MM.1S (cell line): ENCODE results near the gene LRRC4B.

Experiments
- DNase-seq: peaks from one replicate; pipeline ENCODE4 v3.0.0-alpha.2; 2015
- H2AFZ ChIP-seq: fragments of 300-600 bp; sonication (generic); 2 replicates; pipeline ENCODE4 v1.6.0; 2016; ENCODE audit warnings: antibody characterized with exemption, low read length
- H3F3A ChIP-seq: fragments of 300-600 bp; sonication (generic); 2 replicates; pipeline ENCODE4 v1.6.1; 2016; ENCODE audit warnings: mild to moderate bottlenecking, antibody characterized with exemption, low read length, moderate library complexity, mixed read lengths; ENCODE audit not compliant: insufficient read depth
- H3K27ac ChIP-seq: fragments of 300-600 bp; sonication (generic); 2 replicates; pipeline ENCODE4 v1.5.1; 2016; ENCODE audit warnings: mild to moderate bottlenecking, low read length
- H3K27me3 ChIP-seq: fragments of 300-600 bp; sonication (generic); replicated peaks from 2 replicates; pipeline ENCODE4 v1.6.0; 2016; ENCODE audit warnings: low read length; ENCODE audit not compliant: insufficient read depth
- H3K36me3 ChIP-seq: fragments of 300-600 bp; sonication (generic); replicated peaks from 2 replicates; pipeline ENCODE4 v1.6.1; 2016; ENCODE audit warnings: mild to moderate bottlenecking, low read length, mixed read lengths; ENCODE audit not compliant: insufficient read depth
- H3K4me1 ChIP-seq: fragments of 300-600 bp; sonication (generic); 2 replicates; pipeline ENCODE4 v1.6.1; 2016; ENCODE audit warnings: low read length, mixed read lengths
- H3K4me2 ChIP-seq: fragments of 300-600 bp; sonication (generic); 2 replicates; pipeline ENCODE4 v1.6.0; 2016; ENCODE audit warnings: low read depth, low read length
- H3K4me3 ChIP-seq: fragments of 300-600 bp; sonication (generic); 2 replicates; pipeline ENCODE4 v1.5.1; 2016; ENCODE audit warnings: low read length, mixed read lengths
- H3K79me2 ChIP-seq: fragments of 300-600 bp; sonication (generic); 2 replicates; pipeline ENCODE4 v1.6.1; 2016; ENCODE audit warnings: mixed run types, low read length, mixed read lengths
- H3K9ac ChIP-seq: fragments of 300-600 bp; sonication (generic); 2 replicates; pipeline ENCODE4 v1.6.1; 2016; ENCODE audit warnings: low read length, mixed read lengths
- H3K9me2 ChIP-seq: fragments of 300-600 bp; sonication (generic); replicated peaks from 2 replicates; pipeline ENCODE4 v1.6.1; 2016; ENCODE audit warnings: mild to moderate bottlenecking, low read length, mixed read lengths; ENCODE audit not compliant: insufficient read depth
- H3K9me3 ChIP-seq: fragments of 300-600 bp; sonication (generic); replicated peaks from 2 replicates; pipeline ENCODE4 v1.6.1; 2016; ENCODE audit warnings: mild to moderate bottlenecking, low read length, mixed read lengths; ENCODE audit not compliant: insufficient read depth
- H4K20me1 ChIP-seq: fragments of 300-600 bp; sonication (generic); 2 replicates; pipeline ENCODE4 v1.6.1; 2016; ENCODE audit warnings: mild to moderate bottlenecking, low read length, moderate library complexity, mixed read lengths; ENCODE audit not compliant: insufficient read depth
- EZH2 ChIP-seq: fragments of 300-600 bp; sonication (generic); optimal IDR thresholded peaks from 2 replicates; pipeline ENCODE3; 2017; ENCODE audit warnings: low read depth, mild to moderate bottlenecking, antibody characterized with exemption, low read length, mixed read lengths
- EZH2phosphoT487 ChIP-seq: fragments of 300-600 bp; sonication (generic); IDR thresholded peaks from 2 replicates; pipeline ENCODE4 v1.6.1; 2018; ENCODE audit warnings: antibody characterized with exemption, low read length
- TF ChIP-seq, protein P1 (sequence below): fragments of 300-600 bp; sonication (generic); IDR thresholded peaks from 2 replicates; pipeline ENCODE4 v1.5.1; 2016; ENCODE audit warnings: antibody characterized with exemption, low read length, mixed read lengths

Gene LRRC4B

DNA sequence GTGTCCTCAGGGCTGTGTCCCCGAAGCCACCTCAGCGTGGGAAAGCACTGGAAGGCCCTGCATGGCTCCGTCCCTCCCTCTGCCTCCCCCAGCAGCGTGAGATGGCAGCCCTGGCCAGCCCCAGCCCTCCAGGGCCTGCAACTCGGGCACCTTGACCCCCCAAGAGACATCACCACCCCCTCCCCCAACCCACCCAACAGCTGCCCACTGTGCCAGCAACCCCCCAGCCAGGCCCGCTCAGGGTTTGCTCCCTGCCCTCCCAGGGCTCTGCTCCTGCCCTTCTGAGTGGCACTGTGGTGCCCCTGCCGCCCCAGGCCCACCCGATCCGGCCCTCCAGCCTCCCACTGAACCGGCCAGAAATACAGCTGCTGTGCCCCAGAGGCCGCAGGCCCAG is 53.1 kb downstream of the LRRC4B start:
- Histone ChIP-seq H3K4me3 (no peak overlapping the region), H3K9me3 (no peaks in the 10 kb centered on the region), H3K27me3 (no peaks in the 10 kb centered on the region), H3K9ac (no peak overlapping the region), H2AFZ (no peak overlapping the region), H3K79me2 (no peaks in the 10 kb centered on the region), H3F3A (no peaks in the 10 kb centered on the region), H3K4me1 (0 out of 2 replicates have a peak, but pooled peaks cover 4% of the 10 kb centered on the region), H3K9me2 (no peaks in the 10 kb centered on the region), H3K27ac (no peak overlapping the region), H3K4me2 (no peak overlapping the region), H3K36me3 (no peaks in the 10 kb centered on the region), H4K20me1 (no peaks in the 10 kb centered on the region)
- DNase-seq, result no peak
- TF ChIP-seq, protein P1, sequence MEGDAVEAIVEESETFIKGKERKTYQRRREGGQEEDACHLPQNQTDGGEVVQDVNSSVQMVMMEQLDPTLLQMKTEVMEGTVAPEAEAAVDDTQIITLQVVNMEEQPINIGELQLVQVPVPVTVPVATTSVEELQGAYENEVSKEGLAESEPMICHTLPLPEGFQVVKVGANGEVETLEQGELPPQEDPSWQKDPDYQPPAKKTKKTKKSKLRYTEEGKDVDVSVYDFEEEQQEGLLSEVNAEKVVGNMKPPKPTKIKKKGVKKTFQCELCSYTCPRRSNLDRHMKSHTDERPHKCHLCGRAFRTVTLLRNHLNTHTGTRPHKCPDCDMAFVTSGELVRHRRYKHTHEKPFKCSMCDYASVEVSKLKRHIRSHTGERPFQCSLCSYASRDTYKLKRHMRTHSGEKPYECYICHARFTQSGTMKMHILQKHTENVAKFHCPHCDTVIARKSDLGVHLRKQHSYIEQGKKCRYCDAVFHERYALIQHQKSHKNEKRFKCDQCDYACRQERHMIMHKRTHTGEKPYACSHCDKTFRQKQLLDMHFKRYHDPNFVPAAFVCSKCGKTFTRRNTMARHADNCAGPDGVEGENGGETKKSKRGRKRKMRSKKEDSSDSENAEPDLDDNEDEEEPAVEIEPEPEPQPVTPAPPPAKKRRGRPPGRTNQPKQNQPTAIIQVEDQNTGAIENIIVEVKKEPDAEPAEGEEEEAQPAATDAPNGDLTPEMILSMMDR, result no peak
- TF ChIP-seq EZH2 (no peak), EZH2phosphoT487 (no peak)

GRCh38 chr19:50514346-50515167 is 53.7 kb downstream of the LRRC4B start:
- no peak overlapping the region for H3K27ac ChIP-seq
- TF ChIP-seq, protein P1, result no peak
- TF ChIP-seq EZH2phosphoT487 (no peak), EZH2 (no peak)
- H3K9me3 ChIP-seq, result no peaks in the 10 kb centered on the region
- no peak for DNase-seq
- no peaks in the 10 kb centered on the region for H3K9me2 ChIP-seq
- no peaks in the 10 kb centered on the region for H3F3A ChIP-seq
- no peak overlapping the region for H3K9ac ChIP-seq
- no peaks in the 10 kb centered on the region for H4K20me1 ChIP-seq
- H3K4me2 ChIP-seq, result no peak overlapping the region
- H3K4me3 ChIP-seq, result no peak overlapping the region
- no peaks in the 10 kb centered on the region for H3K36me3 ChIP-seq
- H2AFZ ChIP-seq, result no peak overlapping the region
- H3K27me3 ChIP-seq, result no peaks in the 10 kb centered on the region
- H3K4me1 ChIP-seq, result 0 out of 2 replicates have a peak, but pooled peaks cover 4% of the 10 kb centered on the region
- no peaks in the 10 kb centered on the region for H3K79me2 ChIP-seq

DNA sequence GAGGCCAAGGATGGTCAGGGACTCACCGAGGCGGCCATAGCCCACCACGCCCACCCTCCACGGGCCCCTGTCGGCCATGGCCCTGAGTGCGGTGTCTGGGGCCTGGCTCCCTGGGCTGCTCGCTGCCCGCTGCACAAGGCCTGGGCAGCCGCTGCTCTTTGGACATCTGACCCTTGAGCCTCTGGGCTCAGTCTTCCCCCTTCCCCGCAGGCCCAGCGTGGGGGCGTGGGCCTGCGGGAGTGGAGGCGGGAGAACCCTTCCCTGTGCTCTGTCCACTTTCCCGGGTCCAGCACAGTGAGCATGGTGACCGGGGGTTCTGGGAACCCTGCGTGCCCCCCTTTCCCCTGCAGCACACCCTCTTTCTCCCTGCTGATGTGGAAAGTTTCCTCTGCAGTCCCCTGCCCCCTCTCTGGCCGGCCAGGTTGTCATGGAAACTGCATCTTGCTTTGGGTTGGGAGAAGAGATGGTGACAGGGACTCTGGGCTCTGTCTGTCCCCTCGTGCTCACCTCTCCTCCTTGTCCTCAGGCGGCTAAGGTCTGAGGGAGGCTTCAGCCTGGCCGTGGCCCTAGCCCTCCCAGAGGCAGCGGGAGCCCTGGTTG is 54.4 kb downstream of the LRRC4B start, which contains the start of gene ASPDH:
Gene ASPDH (minus strand): TSS at position 168 of the 600 bp plus-strand sequence. CDS start 90 bp downstream, at position 78.
- Histone ChIP-seq H3K36me3 (no peaks in the 10 kb centered on the region), H3F3A (no peaks in the 10 kb centered on the region), H3K79me2 (no peaks in the 10 kb centered on the region), H3K4me3 (no peak within 1 kb of the TSS), H2AFZ (no peak within 1 kb of the TSS), H3K9me3 (no peaks in the 10 kb centered on the region), H3K27ac (no peak within 1 kb of the TSS), H3K4me2 (no peak within 1 kb of the TSS), H3K4me1 (0 out of 2 replicates have a peak, but pooled peaks cover 4% of the 10 kb centered on the region), H3K9ac (no peak within 1 kb of the TSS), H3K27me3 (no peaks in the 10 kb centered on the region), H3K9me2 (no peaks in the 10 kb centered on the region), H4K20me1 (no peaks in the 10 kb centered on the region)
- no peak for DNase-seq
- TF ChIP-seq EZH2phosphoT487 (no peak), EZH2 (no peak)
- TF ChIP-seq, protein P1, result no peak
